ENCODE results near the gene SH2D6. TPM values are rescaled to one million over a fixed set of nuclear protein-coding genes. Genes with fewer than 3 reads are reported as not detected.
A peak's percentile ranks its signal among the peaks of the same experiment; 100 is the strongest.
"Not testable (repeated sequence)": the region's sequence is repeated elsewhere in the genome, so short reads cannot be mapped to it uniquely, and the experiment has no call there.

Gene SH2D6
- total RNA-seq, 1 experiment from 2014 or later: 0.84 TPM

DNA sequence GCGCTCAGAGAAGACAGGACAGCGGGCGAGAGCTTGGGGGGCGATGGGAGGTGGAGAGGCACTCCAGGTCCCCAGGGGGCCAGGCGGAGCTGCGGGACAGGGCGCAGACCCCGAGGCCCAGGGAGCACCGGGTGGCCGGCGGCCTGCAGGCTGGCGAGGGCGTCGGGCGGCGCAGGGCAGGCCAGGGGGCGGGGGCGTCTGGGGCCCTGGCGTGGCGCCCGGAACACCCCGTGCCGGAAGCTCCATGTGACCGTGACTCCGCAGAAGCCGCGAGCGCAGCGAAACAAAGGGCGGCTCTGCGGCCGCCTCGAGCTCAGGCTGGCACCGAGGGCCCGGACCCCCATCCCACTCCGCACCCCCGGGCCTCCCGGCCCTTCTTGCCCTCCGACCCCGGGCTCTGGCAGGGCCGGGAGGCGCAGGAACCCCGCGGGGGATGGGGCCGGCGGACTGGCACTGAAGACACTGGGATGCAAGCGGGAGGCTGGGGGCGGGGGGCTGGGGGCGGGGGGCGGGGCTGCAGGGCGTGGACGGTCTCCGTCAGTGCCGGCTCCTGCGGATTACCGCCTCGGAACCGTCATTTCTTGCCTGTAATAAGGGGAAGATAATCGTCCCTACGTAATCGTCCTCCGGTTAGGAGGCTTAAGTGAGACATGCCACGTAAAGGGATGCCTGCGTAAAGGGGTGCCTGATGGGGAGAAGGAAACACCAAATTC, 19.1 kb downstream of the SH2D6 start:
- CTCF ChIA-PET: interaction anchor here (0.7 to 1.5 kb wide), 7 partner anchors 9 to 118 kb away, joined by 3 to 8 read pairs (median 3); no protein-coding TSS in a partner anchor

DNA sequence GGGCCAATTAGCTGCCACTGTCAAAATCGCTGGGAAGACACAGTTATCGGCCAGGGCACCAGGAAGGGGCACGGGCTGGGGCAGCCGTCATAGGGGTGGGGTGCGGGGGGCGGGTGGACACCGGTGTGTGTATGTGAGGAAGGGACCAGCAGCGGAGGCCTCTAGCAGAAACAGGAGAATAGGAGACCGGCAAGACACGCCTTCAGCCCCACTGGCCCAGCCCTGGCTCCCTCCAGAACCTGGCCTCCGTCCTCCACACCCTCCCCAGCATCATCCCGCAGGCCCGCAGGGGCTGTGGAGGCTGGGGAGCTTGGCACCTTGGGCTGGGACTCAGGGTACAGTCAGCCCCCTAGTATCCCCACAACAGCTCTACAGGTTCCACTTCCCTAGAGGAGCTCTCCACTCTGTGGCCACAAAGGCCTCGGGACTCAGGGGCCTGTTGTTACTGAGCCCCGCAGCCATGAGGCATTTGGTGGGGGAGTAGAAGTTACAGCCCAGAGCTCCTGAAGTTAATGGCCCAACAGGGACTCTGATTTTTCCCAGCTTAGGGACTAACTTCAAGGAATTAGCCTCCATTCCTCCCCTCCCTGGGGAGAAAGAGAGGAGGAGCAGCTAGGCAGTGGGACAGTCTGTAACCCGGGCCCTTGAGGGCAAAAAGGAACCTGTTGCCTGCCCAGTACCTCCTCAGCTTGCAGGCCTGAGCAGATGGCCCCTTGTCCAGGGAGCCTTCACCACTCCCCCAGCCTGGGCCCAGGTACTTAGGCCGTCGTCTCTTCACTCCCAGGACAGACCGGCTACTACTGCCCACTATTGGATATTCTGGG, 19.9 kb downstream of the SH2D6 start:
- Mint-ChIP-seq H3K4me3 (ENCODE audit: unreplicated experiment) (peak overlapping the region; percentile 71), H3K4me1 (ENCODE audit: insufficient read depth, unreplicated experiment) (peaks cover 29% of the 10 kb centered on the region), H3K27ac (ENCODE audit: low read depth, unreplicated experiment) (peak overlapping the region; percentile 77), H3K9me3 (ENCODE audit: unreplicated experiment) (no peaks in the 10 kb centered on the region), H3K27me3 (ENCODE audit: insufficient read depth, unreplicated experiment) (no peaks in the 10 kb centered on the region), H3K36me3 (ENCODE audit: insufficient read depth, unreplicated experiment) (no peaks in the 10 kb centered on the region)
- no peak for TF ChIP-seq CTCF (IDR thresholded peaks at IDR 0.05; ENCODE audit: unreplicated experiment)
- DNase-seq (ENCODE audit: unreplicated experiment): no peak
- TSS peak; percentile 93 for BruUV-seq (replicated peaks)
- ChIA-PET POLR2A (interaction anchor here (0.6 to 16.8 kb wide), 19 partner anchors 8 to 492 kb away, joined by 3 to 287 read pairs (median 4); partner anchors contain the start of genes ELMOD3, MAT2A, RETSAT and SH2D6), CTCF (interaction anchor here (0.6 to 1.7 kb wide), 9 partner anchors 9 to 157 kb away, joined by 3 to 8 read pairs (median 3); no protein-coding TSS in a partner anchor)
- intact Hi-C loops (cut with micrococcal nuclease): no loop called here

More for the DNA sequence above, 19.1 kb downstream of the SH2D6 start:
- POLR2A ChIA-PET: interaction anchor here (0.6 to 16.8 kb wide), 25 partner anchors 8 to 493 kb away, joined by 3 to 287 read pairs (median 4); partner anchors contain the start of genes ELMOD3, MAT2A, RETSAT and RNF181
- Mint-ChIP-seq H3K9me3 (ENCODE audit: unreplicated experiment) (no peaks in the 10 kb centered on the region), H3K27me3 (ENCODE audit: insufficient read depth, unreplicated experiment) (no peaks in the 10 kb centered on the region), H3K4me3 (ENCODE audit: unreplicated experiment) (peak overlapping the region; percentile 71), H3K4me1 (ENCODE audit: insufficient read depth, unreplicated experiment) (peaks cover 31% of the 10 kb centered on the region), H3K36me3 (ENCODE audit: insufficient read depth, unreplicated experiment) (no peaks in the 10 kb centered on the region), H3K27ac (ENCODE audit: low read depth, unreplicated experiment) (peak overlapping the region; percentile 77)
- no peak for TF ChIP-seq CTCF (IDR thresholded peaks at IDR 0.05; ENCODE audit: unreplicated experiment)
- intact Hi-C loops (cut with micrococcal nuclease): no loop called here
- BruUV-seq (replicated peaks): no TSS peak
- DNase-seq (ENCODE audit: unreplicated experiment): peak; percentile 90

DNA sequence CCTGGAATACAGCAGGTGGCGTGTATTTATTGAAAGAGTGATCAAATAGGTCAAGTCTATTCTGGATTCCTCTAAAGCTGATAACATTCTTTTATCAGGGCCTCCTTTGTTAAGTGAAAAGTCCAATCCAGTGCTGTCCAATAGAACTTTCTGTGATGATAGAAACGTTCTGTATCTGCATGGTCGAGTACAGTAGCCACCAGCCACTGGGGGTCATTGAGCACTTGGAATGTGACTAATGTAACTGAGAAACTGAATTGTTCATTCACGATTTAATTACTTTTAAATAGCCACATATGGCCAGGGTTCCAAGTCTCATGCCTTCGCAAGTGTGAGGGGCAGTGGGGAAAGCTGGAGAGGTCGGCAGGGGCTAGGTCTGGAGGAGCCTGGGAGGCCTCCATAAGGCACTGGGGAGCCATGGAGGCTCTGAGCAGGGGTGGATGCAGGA, 20.5 kb downstream of the SH2D6 start:
- H3K36me3 Mint-ChIP-seq (ENCODE audit: insufficient read depth, unreplicated experiment): no peaks in the 10 kb centered on the region
- TF ChIP-seq CTCF (IDR thresholded peaks at IDR 0.05; ENCODE audit: unreplicated experiment): no peak
- BruUV-seq (replicated peaks): no TSS peak
- intact Hi-C loops (cut with micrococcal nuclease): no loop called here
- ChIA-PET CTCF (interaction anchor here (0.6 to 1.7 kb wide), 6 partner anchors 15 to 157 kb away, joined by 3 to 8 read pairs (median 3); no protein-coding TSS in a partner anchor), POLR2A (interaction anchor here (0.8 to 16.8 kb wide), 7 partner anchors 17 to 167 kb away, joined by 3 to 287 read pairs (median 16); partner anchors contain the start of genes MAT2A and SH2D6)
- no peak overlapping the region for H3K4me3 Mint-ChIP-seq (ENCODE audit: unreplicated experiment)
- no peaks in the 10 kb centered on the region for H3K9me3 Mint-ChIP-seq (ENCODE audit: unreplicated experiment)
- H3K27me3 Mint-ChIP-seq (ENCODE audit: insufficient read depth, unreplicated experiment): no peaks in the 10 kb centered on the region
- peaks cover 23% of the 10 kb centered on the region for H3K4me1 Mint-ChIP-seq (ENCODE audit: insufficient read depth, unreplicated experiment)
- peak overlapping the region; percentile 77 for H3K27ac Mint-ChIP-seq (ENCODE audit: low read depth, unreplicated experiment)
- no peak for DNase-seq (ENCODE audit: unreplicated experiment)

DNA sequence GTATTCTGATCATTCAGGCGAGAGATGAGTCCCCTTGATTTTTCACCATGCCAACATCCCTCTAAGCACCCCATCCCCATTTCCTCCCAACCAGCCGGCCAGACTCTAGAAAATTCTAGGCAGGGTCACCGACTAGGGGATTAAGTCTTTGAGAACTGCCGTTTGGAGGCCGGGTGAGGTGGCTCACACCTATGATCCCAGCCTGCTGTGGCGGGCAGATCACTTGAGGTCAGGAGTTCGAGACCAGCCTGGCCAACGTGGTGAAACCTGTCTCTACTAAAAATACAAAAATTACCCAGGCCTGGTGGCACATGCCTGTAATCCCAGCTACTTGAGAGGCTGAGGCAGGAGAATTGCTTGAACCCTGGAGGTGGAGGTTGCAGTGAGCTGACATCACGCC, 21.1 kb downstream of the SH2D6 start:
- H3K9me3 Mint-ChIP-seq (ENCODE audit: unreplicated experiment); DNase-seq (ENCODE audit: unreplicated experiment); intact Hi-C loops (cut with micrococcal nuclease); H3K4me3 Mint-ChIP-seq (ENCODE audit: unreplicated experiment); H3K36me3 Mint-ChIP-seq (ENCODE audit: insufficient read depth, unreplicated experiment); H3K27ac Mint-ChIP-seq (ENCODE audit: low read depth, unreplicated experiment); BruUV-seq (replicated peaks); H3K27me3 Mint-ChIP-seq (ENCODE audit: insufficient read depth, unreplicated experiment): not testable (repeated sequence)
- CTCF ChIA-PET: interaction anchor here (0.7 to 1.7 kb wide), 2 partner anchors 14 to 107 kb away, joined by 3 to 4 read pairs; no protein-coding TSS in a partner anchor
- POLR2A ChIA-PET: interaction anchor here (16.8 kb wide), 1 partner anchor 105 kb away, joined by 287 read pairs; the partner anchor contains the start of gene MAT2A
- peaks cover 26% of the 10 kb centered on the region for H3K4me1 Mint-ChIP-seq (ENCODE audit: insufficient read depth, unreplicated experiment)
